Sigmoid colon (tissue), 4 donors: ENCODE measurements around the gene MRPS27.

ENCODE experiments used
- CTCF ChIP-seq, 4 experiments: fragments of 450-650 bp in 3 of 4; fragments of 200-600 bp in 1 of 4; IDR thresholded peaks; one replicate each; pipeline ENCODE4 v1.5.1; 2016 to 2019; ENCODE audit warnings: antibody characterized with exemption in 4 of 4, mild to moderate bottlenecking in 3 of 4, moderate library complexity in 2 of 4
- EP300 ChIP-seq, 4 donors: sonication (generic); formaldehyde crosslinking; IDR thresholded peaks; one replicate each; pipeline ENCODE4 v1.6.1; 2017; ENCODE audit warnings: antibody characterized with exemption in 4 of 4
- POLR2A ChIP-seq, 2 donors: fragments of 450-650 bp; IDR thresholded peaks; one replicate each; pipeline ENCODE4 v1.6.1; 2016; ENCODE audit warnings: antibody characterized with exemption in 2 of 2, mild to moderate bottlenecking in 2 of 2, moderate library complexity in 2 of 2
- POLR2AphosphoS5 ChIP-seq, 4 donors: sonication (generic); formaldehyde crosslinking; IDR thresholded peaks; one replicate each; pipeline ENCODE4 v1.6.1; 2017; ENCODE audit warnings: antibody characterized with exemption in 4 of 4

GRCh38 chr5:72284559-72285423, 35.2 kb downstream of the MRPS27 start:
- no peak for TF ChIP-seq POLR2A (IDR thresholded peaks at IDR 0.05)
- no peak for TF ChIP-seq CTCF (IDR thresholded peaks at IDR 0.05)
- TF ChIP-seq EP300 (IDR thresholded peaks at IDR 0.05) = no peak
- TF ChIP-seq POLR2AphosphoS5 (IDR thresholded peaks at IDR 0.05) = no peak
